CD14-positive monocyte (primary cell): ENCODE results near the gene KCNJ10. TPM values are rescaled to one million over a fixed set of nuclear protein-coding genes. Genes with fewer than 3 reads are reported as not detected.

Experiments used
- DNase-seq, 3 donors: peaks; one replicate each; pipeline ENCODE4 v3.0.0-alpha.2; 2011 to 2022
- H2AFZ ChIP-seq: 2 replicates; pipeline ENCODE4 v1.6.0; 2012; ENCODE audit warnings: mild to moderate bottlenecking, low read depth, low read length, inconsistent platforms; ENCODE audit not compliant: insufficient read depth, poor library complexity, severe bottlenecking
- H3K27ac ChIP-seq, 2 donors: 1 replicate in 1 of 2; 2 replicates in 1 of 2; pipeline ENCODE4 v1.5.1; 2012 to 2013; ENCODE audit warnings: low read length in 2 of 2, control low read depth in 1 of 2, inconsistent platforms in 1 of 2, low read depth in 1 of 2, mild to moderate bottlenecking in 1 of 2
- H3K27me3 ChIP-seq, 2 donors: one replicate each; pipeline versions ENCODE4 v1.6.0 to v1.6.1; 2011 to 2013; ENCODE audit warnings: low read length in 2 of 2; ENCODE audit not compliant: control insufficient read depth in 2 of 2, insufficient read depth in 2 of 2
- H3K36me3 ChIP-seq, 2 donors: replicated peaks in 1 of 2; 1 replicate in 1 of 2; 2 replicates in 1 of 2; pipeline versions ENCODE4 v1.5.1 to v1.6.1; 2012 to 2013; ENCODE audit warnings: low read length in 2 of 2, control low read depth in 1 of 2, inconsistent platforms in 1 of 2, mild to moderate bottlenecking in 1 of 2; ENCODE audit not compliant: insufficient read depth in 2 of 2, control insufficient read depth in 1 of 2
- H3K4me1 ChIP-seq, 2 donors: 1 replicate in 1 of 2; 2 replicates in 1 of 2; pipeline versions ENCODE4 v1.5.1 to v1.6.1; 2012 to 2013; ENCODE audit warnings: low read length in 2 of 2, control low read depth in 1 of 2, inconsistent platforms in 1 of 2, mild to moderate bottlenecking in 1 of 2, moderate library complexity in 1 of 2; ENCODE audit not compliant: insufficient read depth in 2 of 2, control insufficient read depth in 1 of 2
- H3K4me2 ChIP-seq: replicated peaks from 2 replicates; pipeline ENCODE3; 2012; ENCODE audit warnings: low read length, moderate library complexity, mild to moderate bottlenecking; ENCODE audit not compliant: poor library complexity, severe bottlenecking; ENCODE audit errors: extremely low read depth
- H3K4me3 ChIP-seq, 3 experiments: fragments of 200-600 bp in 1 of 3; sonication (generic) in 1 of 3; replicated peaks in 1 of 3; 1 replicate in 2 of 3; 2 replicates in 1 of 3; pipeline ENCODE4 v1.5.1; 2011 to 2013; ENCODE audit warnings: low read length in 3 of 3, mild to moderate bottlenecking in 3 of 3, control low read depth in 2 of 3, low read depth in 2 of 3, inconsistent platforms in 1 of 3, moderate library complexity in 1 of 3
- H3K79me2 ChIP-seq: 2 replicates; pipeline ENCODE4 v1.6.0; 2012; ENCODE audit warnings: mild to moderate bottlenecking, control low read depth, inconsistent platforms, low read length, moderate library complexity; ENCODE audit not compliant: insufficient read depth
- H3K9ac ChIP-seq: 2 replicates; pipeline ENCODE4 v1.6.0; 2017; ENCODE audit warnings: low read length, mild to moderate bottlenecking; ENCODE audit not compliant: insufficient read depth, poor library complexity, severe bottlenecking
- H3K9me3 ChIP-seq, 2 donors: replicated peaks in 1 of 2; 1 replicate in 1 of 2; 2 replicates in 1 of 2; pipeline versions ENCODE4 v1.5.1 to v1.6.1; 2012 to 2013; ENCODE audit warnings: low read length in 2 of 2, control low read depth in 1 of 2; ENCODE audit not compliant: control insufficient read depth in 1 of 2, insufficient read depth in 1 of 2
- H4K20me1 ChIP-seq: 2 replicates; pipeline ENCODE4 v1.6.0; 2012; ENCODE audit warnings: mild to moderate bottlenecking, low read length, control low read depth, moderate library complexity; ENCODE audit not compliant: insufficient read depth
- H3K27ac Mint-ChIP-seq, 7 donors: one replicate each; pipeline ENCODE4 v1.8.0; 2020; ENCODE audit warnings: mild to moderate bottlenecking in 7 of 7, mixed read lengths in 7 of 7, moderate library complexity in 6 of 7, inconsistent platforms in 2 of 7
- H3K27me3 Mint-ChIP-seq, 3 donors: one replicate each; pipeline ENCODE4 v1.8.0; 2021 to 2022; ENCODE audit warnings: low read depth in 3 of 3, mild to moderate bottlenecking in 3 of 3, mixed read lengths in 3 of 3, moderate library complexity in 3 of 3, inconsistent platforms in 1 of 3
- H3K36me3 Mint-ChIP-seq, 2 donors: one replicate each; pipeline ENCODE4 v1.8.0; 2020; ENCODE audit warnings: mixed read lengths in 2 of 2, inconsistent platforms in 1 of 2, mild to moderate bottlenecking in 1 of 2
- H3K4me1 Mint-ChIP-seq: one replicate; pipeline ENCODE4 v1.8.0; 2020; ENCODE audit warnings: mild to moderate bottlenecking, mixed read lengths
- H3K4me3 Mint-ChIP-seq, 2 donors: one replicate each; pipeline ENCODE4 v1.8.0; 2020; ENCODE audit warnings: mild to moderate bottlenecking in 2 of 2, mixed read lengths in 2 of 2, moderate library complexity in 1 of 2
- H3K9me3 Mint-ChIP-seq, 7 donors: one replicate each; pipeline ENCODE4 v1.8.0; 2020 to 2022; ENCODE audit warnings: mixed read lengths in 7 of 7, mild to moderate bottlenecking in 6 of 7, moderate library complexity in 6 of 7, inconsistent platforms in 2 of 7
- WGBS: methylation state at CpG from one replicate; pipeline ENCODE4 v1.1.5; 2013; ENCODE audit warnings: missing lambda C conversion rate; ENCODE audit not compliant: insufficient coverage; 5-methylcytosine and 5-hydroxymethylcytosine counted together
- intact Hi-C, 2 donors: fragments of 100-400 bp; cut with micrococcal nuclease; formaldehyde crosslinking; loops; one replicate each; pipeline versions ENCODE4 v1.15.0 to v1.15.1; 2023
- polyA plus RNA-seq, 3 donors: library from polyadenylated mRNA; depleted of rRNA in 1 of 3; unstranded in 2 of 3; stranded (reverse) in 1 of 3; fragments of 300-500 nt in 2 of 3; fragments of >200 nt in 1 of 3; fragmentation: Illumina TruSeq in 2 of 3; gene quantifications; 1 replicate in 2 of 3; 2 replicates in 1 of 3; pipeline ENCODE4 v1.2.3, GENCODE V29; 2012 to 2021
- TF ChIP-seq, protein P1 (sequence below): fragments of 200-600 bp; IDR thresholded peaks from one replicate; pipeline ENCODE4 v1.8.0; 2022; ENCODE audit warnings: antibody characterized with exemption, mild to moderate bottlenecking

Gene KCNJ10
- polyA plus RNA-seq, 3 donors: 0.23 TPM; not detected in 2

DNA sequence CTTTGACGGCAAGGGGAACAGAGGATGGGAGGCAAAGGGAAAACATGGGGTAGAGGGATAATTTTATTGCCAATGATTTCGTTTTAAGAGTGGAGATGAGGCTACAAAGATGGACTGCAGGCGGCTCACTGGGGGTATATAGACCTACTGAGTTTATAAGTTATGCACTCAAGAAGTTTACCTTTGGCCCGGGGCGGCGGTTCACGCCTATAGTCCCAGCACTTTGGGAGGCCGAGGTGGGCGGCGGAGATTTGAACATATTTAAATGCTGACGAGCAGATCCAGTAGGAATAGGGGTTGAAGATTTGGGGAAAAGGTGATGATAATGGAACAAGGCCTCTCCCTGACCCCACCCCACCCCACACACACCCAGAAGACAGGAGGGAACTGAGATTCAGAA lies 107.8 kb downstream of the KCNJ10 start:
- Histone ChIP-seq H3K4me1 (no peaks in the 10 kb centered on the region), H3K4me3 (no peak overlapping the region), H3K27me3 (no peaks in the 10 kb centered on the region), H3K27ac (no peak overlapping the region), H3K36me3 (no peaks in the 10 kb centered on the region), H4K20me1 (no peaks in the 10 kb centered on the region), H2AFZ (no peak overlapping the region), H3K9me3 (no peaks in the 10 kb centered on the region), H3K9ac (no peak overlapping the region), H3K79me2 (no peaks in the 10 kb centered on the region), H3K4me2 (no peak overlapping the region)
- Mint-ChIP-seq H3K4me1 (no peaks in the 10 kb centered on the region), H3K27me3 (peaks cover 4 to 14% (median 6%) of the 10 kb centered on the region in 3 donors), H3K4me3 (no peak overlapping the region), H3K9me3 (peaks cover 0 to 3% (median 0%) of the 10 kb centered on the region in 7 donors), H3K36me3 (no peaks in the 10 kb centered on the region), H3K27ac (no peak overlapping the region)
- TF ChIP-seq, protein P1, sequence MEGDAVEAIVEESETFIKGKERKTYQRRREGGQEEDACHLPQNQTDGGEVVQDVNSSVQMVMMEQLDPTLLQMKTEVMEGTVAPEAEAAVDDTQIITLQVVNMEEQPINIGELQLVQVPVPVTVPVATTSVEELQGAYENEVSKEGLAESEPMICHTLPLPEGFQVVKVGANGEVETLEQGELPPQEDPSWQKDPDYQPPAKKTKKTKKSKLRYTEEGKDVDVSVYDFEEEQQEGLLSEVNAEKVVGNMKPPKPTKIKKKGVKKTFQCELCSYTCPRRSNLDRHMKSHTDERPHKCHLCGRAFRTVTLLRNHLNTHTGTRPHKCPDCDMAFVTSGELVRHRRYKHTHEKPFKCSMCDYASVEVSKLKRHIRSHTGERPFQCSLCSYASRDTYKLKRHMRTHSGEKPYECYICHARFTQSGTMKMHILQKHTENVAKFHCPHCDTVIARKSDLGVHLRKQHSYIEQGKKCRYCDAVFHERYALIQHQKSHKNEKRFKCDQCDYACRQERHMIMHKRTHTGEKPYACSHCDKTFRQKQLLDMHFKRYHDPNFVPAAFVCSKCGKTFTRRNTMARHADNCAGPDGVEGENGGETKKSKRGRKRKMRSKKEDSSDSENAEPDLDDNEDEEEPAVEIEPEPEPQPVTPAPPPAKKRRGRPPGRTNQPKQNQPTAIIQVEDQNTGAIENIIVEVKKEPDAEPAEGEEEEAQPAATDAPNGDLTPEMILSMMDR: no peak
- intact Hi-C loops: no loop called here
- DNase-seq: no peak
- WGBS: 87% methylated on average over 3 of the region's 11 CpGs

DNA sequence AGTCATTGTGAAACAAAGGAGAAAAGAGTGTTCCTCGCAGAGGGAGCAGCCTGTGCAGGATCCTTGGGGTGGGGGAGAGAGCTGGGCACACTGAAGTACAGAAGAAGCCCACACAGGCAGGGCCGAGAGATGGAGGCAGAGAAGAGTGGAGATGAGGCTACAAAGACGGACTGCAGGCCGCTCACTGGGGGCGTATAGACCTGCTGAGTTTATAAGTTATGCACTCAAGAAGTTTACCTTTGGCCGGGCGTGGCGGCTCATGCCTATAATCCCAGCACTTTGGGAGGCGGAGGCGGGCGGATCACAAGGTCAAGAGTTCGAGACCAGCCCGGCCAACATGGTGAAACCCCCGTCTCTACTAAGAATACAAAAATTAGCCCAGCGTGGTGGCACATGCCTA lies 108.3 kb downstream of the KCNJ10 start:
- H3K79me2 ChIP-seq: no peaks in the 10 kb centered on the region

More for the DNA sequence above, 108.3 kb downstream of the KCNJ10 start:
- H3K36me3 Mint-ChIP-seq: no peaks in the 10 kb centered on the region
- H3K4me3 Mint-ChIP-seq: no peak overlapping the region
- no peak overlapping the region for H3K9ac ChIP-seq
- H3K27me3 ChIP-seq: no peaks in the 10 kb centered on the region
- no peak for DNase-seq
- no peaks in the 10 kb centered on the region for H3K9me3 ChIP-seq
- H3K36me3 ChIP-seq: no peaks in the 10 kb centered on the region
- no peak overlapping the region for H3K27ac ChIP-seq
- H3K4me2 ChIP-seq: no peak overlapping the region
- H3K4me1 Mint-ChIP-seq: no peaks in the 10 kb centered on the region
- no peaks in the 10 kb centered on the region for H3K4me1 ChIP-seq
- H3K27ac Mint-ChIP-seq: no peak overlapping the region
- WGBS: 98% methylated on average over 8 of the region's 15 CpGs
- H3K4me3 ChIP-seq: no peak overlapping the region
- H2AFZ ChIP-seq: no peak overlapping the region
- peaks cover 4 to 14% (median 6%) of the 10 kb centered on the region in 3 donors for H3K27me3 Mint-ChIP-seq
- peaks cover 0 to under 1% (median 0%) of the 10 kb centered on the region in 7 donors for H3K9me3 Mint-ChIP-seq
- no peaks in the 10 kb centered on the region for H4K20me1 ChIP-seq
- TF ChIP-seq, protein P1: no peak
- intact Hi-C loops: no loop called here
